AG10803 (cell line): ENCODE measurements around the gene ESPL1.

Source experiments
- DNase-seq: peaks from one replicate; pipeline ENCODE4 v3.0.0; 2010; ENCODE audit warnings: low read depth
- H3K4me3 ChIP-seq: 2 replicates; pipeline ENCODE4 v1.5.1; 2011; ENCODE audit warnings: mild to moderate bottlenecking, low read length, control low read depth
- CTCF ChIP-seq: conservative IDR thresholded peaks from 2 replicates; pipeline ENCODE4 v1.5.1; 2011; ENCODE audit warnings: mild to moderate bottlenecking, low read length, control low read depth, inconsistent platforms

ESPL1 gene

GRCh38 chr12:53338916-53339315 is 70.8 kb downstream of the ESPL1 start:
- no peak for DNase-seq
- H3K4me3 ChIP-seq, result no peak overlapping the region
- no peak for TF ChIP-seq CTCF

DNA sequence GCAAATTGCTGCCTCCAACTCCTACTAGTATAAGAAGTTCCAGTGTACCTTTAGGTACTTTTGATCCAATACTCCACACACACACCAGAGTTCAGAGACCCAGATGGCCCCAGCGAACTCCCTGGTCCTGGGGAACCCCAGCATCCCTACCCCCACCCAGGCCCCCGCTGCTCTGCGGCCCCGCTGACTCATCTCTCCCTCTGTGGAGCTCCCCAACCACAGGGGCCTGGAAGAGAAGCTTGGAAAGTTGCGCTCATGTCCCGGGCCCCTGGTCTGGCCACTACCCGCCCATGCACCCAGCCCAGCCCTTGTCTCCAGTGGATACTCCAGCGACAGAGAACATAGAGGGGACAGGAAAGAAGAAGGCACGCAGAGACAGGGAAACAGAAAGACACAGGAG is 72.3 kb downstream of the ESPL1 start:
- H3K4me3 ChIP-seq, result no peak overlapping the region
- DNase-seq, result no peak
- TF ChIP-seq CTCF, result no peak
